ENCODE results near the gene SUSD2.

- TF ChIP-seq SNAI2 (CRISPR knock-in tag; IDR thresholded peaks at IDR 0.05) (no peak), RARB (CRISPR knock-in tag; IDR thresholded peaks at IDR 0.05) (no peak), TSHZ2 (CRISPR knock-in tag; IDR thresholded peaks at IDR 0.05) (no peak), ZNF8 (CRISPR knock-in tag; IDR thresholded peaks at IDR 0.05) (no peak), CREB5 (CRISPR knock-in tag; IDR thresholded peaks at IDR 0.05; ENCODE audit: low read depth) (no peak), ZC3H10 (CRISPR knock-in tag; IDR thresholded peaks at IDR 0.05) (no peak), POU6F1 (CRISPR knock-in tag; IDR thresholded peaks at IDR 0.05; ENCODE audit: borderline replicate concordance, low read depth) (no peak), ZFP30 (CRISPR knock-in tag; IDR thresholded peaks at IDR 0.05) (no peak), CSDC2 (CRISPR knock-in tag; IDR thresholded peaks at IDR 0.05) (peak; percentile 25; the same call in 1 of the 2 replicates)
These were observed 43.7 kb upstream of the SUSD2 start for GRCh38 chr22:24137595-24137994.

All from SK-N-SH treated with all-trans-retinoic acid at 6 μM for 48 hours (cell line).